Measurements from ENCODE around the gene SLC30A7.
A peak's percentile ranks its signal among the peaks of the same experiment; 100 is the strongest.

SLC30A7 gene

GRCh38 chr1:100988121-100988520, 92.2 kb downstream of the SLC30A7 start:
- DNase-seq, result no peak

- DNase-seq, result no peak
These were observed 93.6 kb downstream of the SLC30A7 start for GRCh38 chr1:100989306-100990077.

- no peak for DNase-seq
These were observed 99.5 kb downstream of the SLC30A7 start for GRCh38 chr1:100995198-100995988.

DNA sequence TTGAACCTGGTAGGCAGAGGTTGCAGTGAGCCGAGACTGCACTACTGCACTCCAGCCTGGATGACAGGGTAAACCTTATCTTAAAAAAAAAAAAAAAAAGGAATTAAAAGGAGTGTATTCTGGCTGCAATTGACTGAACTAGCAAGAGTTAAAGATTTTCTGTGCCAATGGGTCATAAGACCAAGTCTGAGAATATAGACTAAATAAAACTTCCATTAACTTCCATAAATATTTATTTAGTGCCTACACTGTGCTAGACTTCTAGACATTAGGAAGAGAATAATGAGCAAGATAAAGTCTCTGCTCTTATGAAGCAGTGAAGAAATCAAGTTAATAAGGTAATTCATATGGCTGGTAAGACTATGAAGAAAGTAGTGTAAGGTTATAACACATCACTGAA, 102.5 kb downstream of the SLC30A7 start:
- DNase-seq, result no peak

GRCh38 chr1:101000131-101000873, 104.4 kb downstream of the SLC30A7 start:
- DNase-seq, result no peak

GRCh38 chr1:101002551-101002950, 106.7 kb downstream of the SLC30A7 start:
- DNase-seq, result no peak

- no peak for DNase-seq
These were observed 107.2 kb downstream of the SLC30A7 start for GRCh38 chr1:101003012-101003650.

DNA sequence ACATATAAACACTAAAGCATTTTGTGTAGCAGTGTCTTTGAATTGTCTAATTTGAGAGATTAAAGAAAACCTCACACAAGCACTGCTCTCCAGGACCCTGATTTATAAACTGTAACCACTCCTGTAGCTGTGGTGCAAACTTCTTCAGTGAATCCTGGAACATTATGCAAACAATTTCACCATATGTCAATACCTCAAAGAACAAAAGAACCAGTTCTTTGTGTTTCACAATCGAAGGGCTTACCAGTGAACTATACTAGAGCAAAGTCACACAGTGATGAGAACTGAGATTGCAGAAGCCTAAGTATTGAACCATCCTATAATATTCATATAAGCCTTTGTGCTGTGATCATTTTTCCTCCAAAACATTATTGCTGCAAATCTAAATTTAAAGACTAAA, 108.2 kb downstream of the SLC30A7 start:
- no peak for DNase-seq

DNA sequence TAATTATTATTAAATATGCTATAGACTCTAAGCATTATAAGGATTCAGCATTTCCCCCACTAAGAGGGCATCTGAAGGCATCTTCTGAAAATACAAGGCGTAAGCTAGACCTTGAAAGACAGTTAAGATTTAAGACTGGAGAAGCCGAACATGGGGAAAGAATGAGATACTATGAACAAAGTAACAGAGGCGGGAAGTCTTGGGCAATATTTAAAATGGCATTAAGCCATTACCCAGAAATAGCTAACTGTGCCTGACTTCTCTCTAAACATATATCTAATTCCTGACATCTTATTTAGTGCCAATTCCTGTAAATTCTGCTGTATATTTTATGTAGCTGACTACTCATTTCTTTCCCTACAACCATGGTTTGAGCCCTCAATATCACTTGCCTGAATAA, 108.8 kb downstream of the SLC30A7 start:
- no peak for DNase-seq

DNA sequence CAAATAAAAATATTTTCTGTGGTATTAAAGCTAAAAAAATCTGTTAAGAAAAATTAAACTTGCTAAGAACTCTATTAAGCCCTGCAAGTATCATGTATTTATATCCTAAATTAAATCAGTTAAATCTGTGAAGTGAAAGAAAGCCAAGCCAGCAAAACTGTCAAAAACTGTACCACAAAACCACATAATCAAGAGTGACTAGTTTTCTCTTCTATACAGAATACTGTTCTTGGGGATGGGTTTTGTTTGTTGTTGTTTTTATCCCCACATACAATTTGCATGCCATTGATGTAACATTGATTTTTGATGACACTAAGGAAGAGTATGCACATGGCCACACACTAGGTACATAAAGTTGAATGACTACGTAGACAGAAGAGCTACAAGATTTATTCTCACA, 109.3 kb downstream of the SLC30A7 start:
- DNase-seq, result no peak

- DNase-seq, result peak in 1 of 2 experiments; percentile 14
These were observed 110.0 kb downstream of the SLC30A7 start for GRCh38 chr1:101005871-101006270.

- no peak for DNase-seq
These were observed 110.7 kb downstream of the SLC30A7 start for GRCh38 chr1:101006553-101006952.

DNA sequence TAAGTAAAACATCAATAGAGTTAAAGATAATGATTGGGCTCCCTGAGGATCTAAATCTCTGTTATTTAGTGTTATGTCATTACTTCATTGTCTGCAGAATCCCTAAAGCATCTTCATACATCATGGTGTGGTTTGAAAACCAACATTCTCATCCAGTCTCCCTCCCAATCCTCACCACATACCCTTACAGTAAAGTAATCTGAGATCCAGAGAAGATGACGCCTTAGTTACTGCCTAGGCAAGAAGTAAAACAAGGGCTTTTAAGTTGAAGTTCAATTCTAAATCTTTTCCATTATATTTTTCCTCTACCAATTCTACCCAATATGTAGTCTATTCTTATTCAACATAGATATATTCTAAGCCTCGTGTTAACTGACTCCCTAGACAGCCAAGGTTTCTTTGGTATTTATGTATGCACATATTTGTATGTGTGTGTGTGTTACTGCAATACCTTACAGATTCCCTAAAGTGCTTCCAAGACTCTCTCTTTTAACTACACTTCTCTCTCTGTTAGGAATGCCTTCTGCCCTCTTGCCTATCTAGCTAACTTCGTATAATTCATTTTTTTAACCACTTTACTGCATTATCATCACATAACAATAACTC, 112.4 kb downstream of the SLC30A7 start:
- DNase-seq, result no peak

DNA sequence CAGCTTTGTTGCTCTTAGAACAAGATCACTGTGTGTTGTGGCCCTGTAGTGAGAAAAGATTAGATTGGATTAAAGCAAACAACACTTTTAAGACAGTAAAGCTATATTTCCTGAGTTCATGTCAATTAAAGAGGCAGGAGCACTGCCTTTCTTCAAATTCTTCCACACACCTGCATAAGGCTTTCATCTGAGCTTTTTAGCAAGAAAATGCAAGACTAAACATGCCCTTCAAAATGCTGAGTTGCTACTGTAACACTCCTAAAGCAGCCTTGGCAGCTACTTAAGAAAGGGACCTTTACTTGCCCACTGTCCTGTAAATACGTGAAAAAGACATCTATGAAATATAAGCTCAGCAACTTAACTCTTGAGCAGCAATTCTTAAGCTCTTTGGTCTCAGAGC, 117.9 kb downstream of the SLC30A7 start:
- no peak for DNase-seq

DNA sequence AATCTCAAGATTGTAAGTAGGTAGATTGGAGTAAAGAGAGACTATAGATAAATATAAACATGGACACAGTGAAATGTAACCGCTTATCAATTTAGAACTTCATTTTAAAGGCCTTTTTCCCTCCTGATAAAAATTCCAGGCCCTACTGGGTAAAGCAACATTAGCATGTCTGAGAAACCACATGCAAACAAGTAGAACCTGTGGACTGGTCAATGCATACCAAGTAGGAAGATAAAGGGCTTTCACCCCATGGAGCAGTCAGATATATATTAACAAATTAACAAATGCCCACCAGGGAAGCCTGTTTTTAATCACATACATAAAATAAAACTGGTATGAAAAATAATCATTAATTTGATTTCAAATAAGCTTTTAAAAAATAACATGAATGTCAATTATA, 121.6 kb downstream of the SLC30A7 start:
- no peak for DNase-seq

GRCh38 chr1:101022294-101022693, 126.4 kb downstream of the SLC30A7 start:
- no peak for DNase-seq

- DNase-seq, result peak; percentile 16 to 31
These were observed 129.4 kb downstream of the SLC30A7 start for GRCh38 chr1:101025283-101025656.

DNA sequence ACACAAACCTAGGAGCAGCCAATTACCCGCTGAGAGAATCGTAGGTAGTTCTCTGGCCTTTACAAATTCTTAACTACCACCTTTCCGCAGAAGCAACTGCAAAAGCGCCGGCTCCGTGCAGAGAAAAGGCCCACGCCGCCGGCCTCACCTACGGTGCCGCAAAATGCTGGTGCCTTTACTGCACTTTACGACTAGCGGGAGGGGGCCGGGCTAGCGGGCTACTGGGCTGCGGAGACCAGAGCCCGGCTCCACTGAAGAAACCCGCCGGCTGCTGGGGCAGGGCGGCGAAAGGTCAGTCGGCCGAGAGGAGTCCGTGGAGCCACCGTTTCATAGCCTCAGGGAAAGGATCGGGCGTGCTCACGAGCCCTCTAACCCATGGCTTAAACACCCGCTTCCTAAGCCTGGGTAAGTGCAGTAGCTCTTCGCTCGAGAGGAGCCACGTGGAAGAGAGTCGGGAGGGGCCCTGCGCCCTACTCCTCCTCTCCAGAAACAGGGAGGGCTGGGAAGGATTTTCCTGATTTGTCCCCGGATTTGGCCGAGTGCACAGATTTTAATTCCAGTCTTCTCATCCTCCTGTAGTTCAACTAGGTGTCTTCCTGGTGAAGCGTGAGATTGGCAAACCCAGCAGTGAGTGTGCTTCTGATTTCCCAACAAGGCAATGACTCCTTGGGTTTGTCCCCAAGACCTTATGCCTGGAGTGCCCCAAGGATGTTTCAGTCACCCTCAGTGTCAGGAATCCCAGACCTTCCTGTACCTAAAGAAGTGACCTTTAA, 130.0 kb downstream of the SLC30A7 start, which contains the start of gene DPH5:
DPH5 (minus strand) TSS at position 128 of the 773 bp plus-strand sequence. CDS start 341 bp downstream, outside the sequence.
- peak; percentile 91 to 94 for DNase-seq

GRCh38 chr1:101026430-101026788, 130.5 kb downstream of the SLC30A7 start:
- no peak for DNase-seq

- no peak for DNase-seq
These were observed 131.4 kb downstream of the SLC30A7 start for GRCh38 chr1:101027194-101027772.

DNA sequence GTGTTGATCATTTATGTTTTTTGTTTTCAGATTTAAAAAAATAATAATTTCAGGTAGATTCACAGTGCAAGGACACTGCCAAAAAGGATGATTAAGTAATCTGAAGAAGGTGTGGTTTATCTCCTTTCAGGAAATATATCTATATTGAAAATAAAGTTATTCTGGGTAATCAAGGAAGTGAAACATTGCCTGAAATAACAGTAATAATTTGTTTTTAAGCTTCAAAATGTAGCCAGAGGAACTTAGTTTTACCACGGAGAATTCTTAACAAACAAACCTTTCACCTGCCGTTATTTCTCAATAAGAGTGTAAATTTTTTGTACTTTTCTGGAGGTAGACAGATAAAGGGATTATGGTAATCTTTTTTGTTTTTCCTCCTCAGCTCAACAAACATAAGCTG, 132.6 kb downstream of the SLC30A7 start:
- no peak for DNase-seq
